Measurements from ENCODE around the gene ADTRP.

GRCh38 chr6:11771473-11772048 lies 7.0 kb downstream of the ADTRP start:
- TF ChIP-seq CTCF (IDR thresholded peaks at IDR 0.05) (no peak), POLR2A (IDR thresholded peaks at IDR 0.05) (no peak)
